ENCODE measurements around the gene HSPA5.
"Not testable (repeated sequence)": the region's sequence is repeated elsewhere in the genome, so short reads cannot be mapped to it uniquely, and the experiment has no call there.

The HSPA5 gene

GRCh38 chr9:125236520-125237159, 4.5 kb downstream of the HSPA5 start:
- H3K4me1 Mint-ChIP-seq (ENCODE audit: low read depth) = peaks cover 40% of the 10 kb centered on the region
- peak overlapping the region; percentile 98 for H3K4me3 Mint-ChIP-seq
- DNase-seq (ENCODE audit: low spot score); H3K27me3 Mint-ChIP-seq (ENCODE audit: low read depth); H3K9me3 Mint-ChIP-seq: not testable (repeated sequence)
- H3K36me3 Mint-ChIP-seq (ENCODE audit: low read depth) = peaks cover 79% of the 10 kb centered on the region
- H3K27ac Mint-ChIP-seq = peak overlapping the region; percentile 62

DNA sequence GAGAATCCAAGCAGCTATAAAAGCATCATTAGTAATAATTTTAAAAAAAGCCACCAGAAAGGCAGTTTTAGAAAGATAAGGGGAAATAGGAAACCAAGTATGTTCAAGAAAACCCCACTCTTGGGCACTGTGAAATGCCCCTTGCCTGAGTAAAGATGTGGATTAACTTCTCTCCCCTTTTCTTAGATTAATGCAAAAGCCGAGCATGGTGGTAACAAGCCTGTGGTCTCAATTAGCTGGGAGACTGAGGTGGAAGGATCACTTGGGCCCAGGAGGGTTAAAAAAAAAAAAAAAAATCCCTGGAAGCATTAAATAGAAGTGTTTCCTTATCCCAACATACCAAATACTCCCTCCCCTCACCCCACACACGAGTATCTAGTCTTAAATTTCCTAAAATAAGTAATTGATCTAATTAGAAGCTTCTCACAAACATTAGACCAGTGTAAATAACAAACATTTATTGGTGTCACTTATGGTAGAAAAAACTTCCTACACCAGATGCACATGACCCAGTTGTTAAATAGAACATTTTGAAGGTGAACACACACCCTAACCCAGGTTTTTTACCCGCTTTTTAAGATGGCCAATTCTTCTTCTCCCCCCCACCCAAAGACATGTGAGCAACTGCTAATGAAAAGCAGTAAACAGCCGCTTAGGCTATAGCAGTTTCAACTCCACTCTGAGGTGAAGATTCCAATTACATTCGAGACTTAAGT, 5.2 kb downstream of the HSPA5 start:
- peaks cover 40% of the 10 kb centered on the region for H3K4me1 Mint-ChIP-seq (ENCODE audit: low read depth)
- H3K9me3 Mint-ChIP-seq = no peaks in the 10 kb centered on the region
- peak overlapping the region; percentile 98 for H3K4me3 Mint-ChIP-seq
- peak overlapping the region; percentile 62 for H3K27ac Mint-ChIP-seq
- H3K36me3 Mint-ChIP-seq (ENCODE audit: low read depth) = peaks cover 73% of the 10 kb centered on the region
- peaks cover under 1% of the 10 kb centered on the region for H3K27me3 Mint-ChIP-seq (ENCODE audit: low read depth)
- no peak for DNase-seq (ENCODE audit: low spot score)

DNA sequence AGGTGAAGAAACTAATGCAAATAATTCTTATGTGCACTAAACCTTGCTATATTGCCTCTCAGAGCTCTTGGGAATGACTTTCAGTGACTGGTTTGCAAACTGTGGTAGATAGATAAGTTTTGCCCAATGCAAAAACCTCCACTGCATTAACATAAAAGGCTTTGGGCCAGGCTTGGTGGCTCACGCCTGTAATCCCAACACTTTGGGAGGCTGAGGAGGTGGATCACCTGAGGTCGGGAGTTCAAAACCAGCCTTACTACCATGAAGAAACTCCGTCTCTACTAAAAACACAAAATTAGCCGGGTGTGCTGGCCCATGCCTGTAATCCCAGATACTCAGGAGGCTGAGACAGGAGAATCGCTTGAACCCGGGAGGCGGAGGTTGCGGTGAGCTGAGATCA, 7.0 kb downstream of the HSPA5 start:
- not testable (repeated sequence) for DNase-seq (ENCODE audit: low spot score); H3K27me3 Mint-ChIP-seq (ENCODE audit: low read depth); H3K9me3 Mint-ChIP-seq; H3K4me3 Mint-ChIP-seq; H3K27ac Mint-ChIP-seq
- H3K4me1 Mint-ChIP-seq (ENCODE audit: low read depth) = peaks cover 37% of the 10 kb centered on the region
- peaks cover 56% of the 10 kb centered on the region for H3K36me3 Mint-ChIP-seq (ENCODE audit: low read depth)

GRCh38 chr9:125233678-125234077, 7.5 kb downstream of the HSPA5 start:
- H3K4me1 Mint-ChIP-seq (ENCODE audit: low read depth) = peaks cover 33% of the 10 kb centered on the region
- no peak overlapping the region for H3K27ac Mint-ChIP-seq
- H3K9me3 Mint-ChIP-seq = no peaks in the 10 kb centered on the region
- DNase-seq (ENCODE audit: low spot score) = no peak
- H3K36me3 Mint-ChIP-seq (ENCODE audit: low read depth) = peaks cover 51% of the 10 kb centered on the region
- no peaks in the 10 kb centered on the region for H3K27me3 Mint-ChIP-seq (ENCODE audit: low read depth)
- H3K4me3 Mint-ChIP-seq = no peak overlapping the region

DNA sequence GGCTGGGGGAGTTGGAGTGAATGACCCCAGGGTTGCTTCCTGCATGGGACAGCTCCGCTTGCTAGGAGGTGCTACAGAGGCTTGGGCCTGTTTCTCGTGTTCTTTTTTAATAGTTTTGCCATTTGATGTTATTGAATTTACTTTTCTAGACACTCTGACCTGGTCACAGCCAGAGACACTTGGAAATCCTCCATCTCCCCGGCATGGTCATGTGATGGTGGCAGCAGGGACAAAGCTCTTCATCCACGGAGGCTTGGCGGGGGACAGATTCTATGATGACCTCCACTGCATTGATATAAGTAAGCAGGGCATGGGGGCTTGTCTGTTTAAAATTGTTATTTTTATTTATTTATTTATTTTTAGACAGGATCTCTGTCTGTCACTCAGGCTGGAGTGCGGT, 13.4 kb downstream of the HSPA5 start:
- Mint-ChIP-seq H3K4me3 (no peak overlapping the region), H3K27ac (no peak overlapping the region), H3K4me1 (ENCODE audit: low read depth) (no peaks in the 10 kb centered on the region), H3K9me3 (no peaks in the 10 kb centered on the region), H3K36me3 (ENCODE audit: low read depth) (peaks cover 9% of the 10 kb centered on the region), H3K27me3 (ENCODE audit: low read depth) (no peaks in the 10 kb centered on the region)
- DNase-seq (ENCODE audit: low spot score) = no peak

DNA sequence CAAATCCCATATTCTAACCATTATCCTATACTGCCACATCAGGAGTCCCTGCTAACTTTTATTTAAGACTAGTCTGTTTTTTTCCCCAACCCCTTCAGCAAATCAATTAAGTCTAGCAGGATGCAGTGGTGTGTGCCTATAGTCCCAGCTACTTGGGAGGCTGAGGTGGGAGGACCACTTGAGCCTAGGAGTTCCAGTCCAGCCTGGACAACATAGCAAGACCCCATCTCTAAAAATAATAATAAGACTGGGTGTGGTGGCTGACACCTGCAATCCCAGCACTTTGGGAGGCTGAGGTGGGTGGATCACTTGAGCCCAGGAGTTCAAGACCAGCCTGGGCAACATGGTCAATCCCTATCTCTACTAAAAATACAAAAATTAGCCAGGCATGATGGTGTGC, 16.3 kb downstream of the HSPA5 start:
- not testable (repeated sequence) for H3K4me3 Mint-ChIP-seq; H3K27ac Mint-ChIP-seq; H3K9me3 Mint-ChIP-seq; DNase-seq (ENCODE audit: low spot score); H3K27me3 Mint-ChIP-seq (ENCODE audit: low read depth); H3K4me1 Mint-ChIP-seq (ENCODE audit: low read depth)
- peaks cover 12% of the 10 kb centered on the region for H3K36me3 Mint-ChIP-seq (ENCODE audit: low read depth)

DNA sequence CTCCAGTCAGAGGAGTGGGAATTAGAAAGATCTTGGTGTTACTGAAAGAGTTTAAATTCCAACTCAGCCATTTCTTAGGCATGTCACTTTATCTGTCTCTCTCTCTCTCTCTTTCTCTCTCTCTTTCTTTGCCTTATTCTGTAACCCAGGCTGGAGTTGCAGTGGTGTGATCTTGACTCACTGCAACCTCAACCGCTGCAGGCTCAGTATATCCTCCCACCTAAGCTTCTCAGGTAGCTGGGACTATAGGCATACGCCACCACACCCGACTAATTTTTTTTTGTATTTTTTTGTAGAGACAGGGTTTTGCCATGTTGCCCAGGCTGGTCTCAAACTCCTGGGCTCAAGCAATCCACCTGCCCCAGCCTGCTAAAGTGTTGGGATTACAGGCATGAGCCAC, 22.5 kb downstream of the HSPA5 start:
- H3K4me3 Mint-ChIP-seq = no peak overlapping the region
- H3K27ac Mint-ChIP-seq = no peak overlapping the region
- H3K36me3 Mint-ChIP-seq (ENCODE audit: low read depth) = peaks cover 15% of the 10 kb centered on the region
- no peak for DNase-seq (ENCODE audit: low spot score)
- H3K4me1 Mint-ChIP-seq (ENCODE audit: low read depth) = no peaks in the 10 kb centered on the region
- no peaks in the 10 kb centered on the region for H3K27me3 Mint-ChIP-seq (ENCODE audit: low read depth)
- H3K9me3 Mint-ChIP-seq = no peaks in the 10 kb centered on the region

DNA sequence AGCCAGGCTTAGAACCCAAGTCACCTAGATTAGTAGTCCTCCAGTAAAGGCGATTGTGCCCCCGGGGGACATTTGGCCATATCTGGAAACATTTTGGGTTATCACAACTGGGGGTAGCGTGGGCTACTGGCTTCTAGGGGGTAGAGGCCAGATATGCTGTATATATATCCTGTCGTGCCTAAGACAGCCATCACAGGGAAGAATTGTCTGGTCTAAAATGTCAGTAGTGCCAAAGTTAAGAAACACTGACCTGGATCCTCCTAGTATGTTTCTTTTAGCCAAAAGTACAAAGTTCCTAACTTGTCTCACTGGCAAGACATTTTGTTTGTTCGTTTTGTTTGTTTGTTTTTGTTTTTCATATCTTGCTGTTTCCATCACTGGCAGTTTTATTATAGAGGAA, 27.0 kb downstream of the HSPA5 start:
- Mint-ChIP-seq H3K27ac (no peak overlapping the region), H3K4me3 (no peak overlapping the region), H3K36me3 (ENCODE audit: low read depth) (peaks cover 13% of the 10 kb centered on the region), H3K4me1 (ENCODE audit: low read depth) (no peaks in the 10 kb centered on the region), H3K9me3 (no peaks in the 10 kb centered on the region), H3K27me3 (ENCODE audit: low read depth) (no peaks in the 10 kb centered on the region)
- DNase-seq (ENCODE audit: low spot score) = no peak

DNA sequence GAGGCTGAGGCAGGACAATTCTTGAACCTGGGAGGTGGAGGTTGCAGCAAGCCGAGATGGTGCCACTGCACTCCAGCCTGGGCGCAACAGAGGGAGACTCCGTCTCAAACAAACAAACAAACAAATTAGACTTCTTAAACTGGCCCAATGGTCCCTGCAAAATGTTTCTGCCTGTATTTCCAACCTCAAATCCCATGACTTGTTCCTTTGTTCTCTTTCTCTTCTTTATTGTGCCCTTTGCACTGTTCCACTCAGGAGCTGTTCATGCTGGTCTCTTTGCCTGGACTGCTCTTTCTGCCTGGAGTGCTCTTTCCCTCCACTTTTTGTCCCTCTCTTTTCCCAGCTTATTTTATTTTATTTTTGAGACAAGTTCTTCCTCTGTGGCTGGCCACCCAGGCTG, 36.7 kb downstream of the HSPA5 start:
- Mint-ChIP-seq H3K9me3 (no peaks in the 10 kb centered on the region), H3K4me3 (no peak overlapping the region), H3K4me1 (ENCODE audit: low read depth) (peaks cover 18% of the 10 kb centered on the region), H3K27ac (no peak overlapping the region), H3K36me3 (ENCODE audit: low read depth) (peaks cover 19% of the 10 kb centered on the region), H3K27me3 (ENCODE audit: low read depth) (no peaks in the 10 kb centered on the region)
- DNase-seq (ENCODE audit: low spot score) = no peak

- Mint-ChIP-seq H3K36me3 (ENCODE audit: low read depth) (peaks cover 16% of the 10 kb centered on the region), H3K9me3 (no peaks in the 10 kb centered on the region), H3K27me3 (ENCODE audit: low read depth) (peaks cover 3% of the 10 kb centered on the region), H3K4me3 (no peak overlapping the region), H3K27ac (no peak overlapping the region), H3K4me1 (ENCODE audit: low read depth) (peaks cover 20% of the 10 kb centered on the region)
- no peak for DNase-seq (ENCODE audit: low spot score)
Measured at GRCh38 chr9:125202846-125203618, 38.1 kb downstream of the HSPA5 start.

- Mint-ChIP-seq H3K27me3 (ENCODE audit: low read depth) (peaks cover 7% of the 10 kb centered on the region), H3K4me1 (ENCODE audit: low read depth) (peaks cover 23% of the 10 kb centered on the region), H3K27ac (peak within 1 kb of the TSS; percentile 90), H3K9me3 (no peaks in the 10 kb centered on the region), H3K4me3 (peak within 1 kb of the TSS; percentile 92), H3K36me3 (ENCODE audit: low read depth) (peaks cover 12% of the 10 kb centered on the region)
- peak; percentile 92 for DNase-seq (ENCODE audit: low spot score)
Measured at GRCh38 chr9:125200216-125201047, 40.7 kb downstream of the HSPA5 start, which contains the start of gene RABEPK. Gene RABEPK (plus strand): TSS chr9:125200542. CDS start chr9:125203014, 2,472 bp downstream.

GRCh38 chr9:125195591-125195990, 45.6 kb downstream of the HSPA5 start:
- H3K36me3 Mint-ChIP-seq (ENCODE audit: low read depth); H3K27ac Mint-ChIP-seq; H3K4me3 Mint-ChIP-seq; H3K9me3 Mint-ChIP-seq; DNase-seq (ENCODE audit: low spot score); H3K27me3 Mint-ChIP-seq (ENCODE audit: low read depth): not testable (repeated sequence)
- H3K4me1 Mint-ChIP-seq (ENCODE audit: low read depth) = peaks cover 21% of the 10 kb centered on the region

- H3K9me3 Mint-ChIP-seq; H3K36me3 Mint-ChIP-seq (ENCODE audit: low read depth); H3K27ac Mint-ChIP-seq; H3K27me3 Mint-ChIP-seq (ENCODE audit: low read depth); DNase-seq (ENCODE audit: low spot score): not testable (repeated sequence)
- peaks cover 21% of the 10 kb centered on the region for H3K4me1 Mint-ChIP-seq (ENCODE audit: low read depth)
- peak overlapping the region; percentile 34 for H3K4me3 Mint-ChIP-seq
Measured at GRCh38 chr9:125194466-125194865, 46.7 kb downstream of the HSPA5 start.
